Activated CD4-positive, alpha-beta T cell treated with anti-CD3 and anti-CD28 coated beads for 24 hours (primary cell): ENCODE data around the gene EDN1.

Experiments
- DNase-seq, 2 donors: peaks; one replicate each; pipeline ENCODE4 v3.0.0-alpha.2; 2020; ENCODE audit warnings: low read depth in 2 of 2

The EDN1 gene

GRCh38 chr6:12269110-12269509, 21.1 kb upstream of the EDN1 start:
- DNase-seq = no peak

GRCh38 chr6:12270551-12271230, 19.5 kb upstream of the EDN1 start:
- no peak for DNase-seq

- DNase-seq = no peak
Measured at GRCh38 chr6:12271594-12271993, 18.6 kb upstream of the EDN1 start.

- no peak for DNase-seq
Measured at GRCh38 chr6:12271997-12272396, 18.2 kb upstream of the EDN1 start.

GRCh38 chr6:12275107-12275506, 15.1 kb upstream of the EDN1 start:
- DNase-seq = no peak

GRCh38 chr6:12276930-12277315, 13.2 kb upstream of the EDN1 start:
- no peak for DNase-seq

GRCh38 chr6:12277386-12277785, 12.8 kb upstream of the EDN1 start:
- DNase-seq = no peak

- DNase-seq = no peak
Measured at GRCh38 chr6:12278915-12279314, 11.2 kb upstream of the EDN1 start.

GRCh38 chr6:12279322-12280091, 10.7 kb upstream of the EDN1 start:
- no peak for DNase-seq

GRCh38 chr6:12280458-12280857, 9.7 kb upstream of the EDN1 start:
- no peak for DNase-seq

GRCh38 chr6:12280902-12281301, 9.3 kb upstream of the EDN1 start:
- DNase-seq = no peak

- no peak for DNase-seq
Measured at GRCh38 chr6:12283904-12284303, 6.3 kb upstream of the EDN1 start.

GRCh38 chr6:12286373-12287110, 3.6 kb upstream of the EDN1 start:
- DNase-seq = no peak

GRCh38 chr6:12288211-12288618, 1.9 kb upstream of the EDN1 start:
- no peak for DNase-seq

GRCh38 chr6:12288914-12289313, 1.2 kb upstream of the EDN1 start:
- no peak for DNase-seq

- DNase-seq = peak; percentile 42 to 43
Measured at GRCh38 chr6:12289365-12289919, 719 bp upstream of the EDN1 start.

- DNase-seq = no peak
Measured at GRCh38 chr6:12291071-12291838, 1.1 kb downstream of the EDN1 start.

- no peak for DNase-seq
Measured at GRCh38 chr6:12291839-12292604, 1.9 kb downstream of the EDN1 start.

GRCh38 chr6:12293235-12293930, 3.2 kb downstream of the EDN1 start:
- DNase-seq = no peak
